Thoracic aorta (tissue), 2 donors: ENCODE data around the gene GNPTG. TPM values are rescaled to one million over a fixed set of nuclear protein-coding genes. Genes with fewer than 3 reads are reported as not detected.

ENCODE experiments used
- ATAC-seq: fragments of 150-250 bp; one replicate; pipeline ENCODE4 v1.8.0; 2017; ENCODE audit warnings: low read depth; ENCODE audit not compliant: insufficient number of reproducible peaks, low FRiP score
- DNase-seq: peaks from one replicate; pipeline ENCODE4 v3.0.0-alpha.2; 2020; ENCODE audit warnings: low spot score
- H3K27ac ChIP-seq, 2 donors: fragments of 200-600 bp; sonication (generic); 1 replicate in 1 of 2; 2 replicates in 1 of 2; pipeline ENCODE4 v1.5.1; 2016; ENCODE audit warnings: mild to moderate bottlenecking in 2 of 2, moderate library complexity in 2 of 2
- H3K27me3 ChIP-seq: fragments of 200-600 bp; sonication (generic); replicated peaks from 2 replicates; pipeline ENCODE4 v1.6.0; 2016; ENCODE audit warnings: mild to moderate bottlenecking; ENCODE audit not compliant: insufficient read depth
- H3K36me3 ChIP-seq: fragments of 200-600 bp; sonication (generic); one replicate; pipeline ENCODE4 v1.5.1; 2016
- H3K4me1 ChIP-seq, 2 donors: fragments of 200-600 bp; sonication (generic); 1 replicate in 1 of 2; 2 replicates in 1 of 2; pipeline versions ENCODE4 v1.5.1 to v1.6.0; 2016; ENCODE audit warnings: low read depth in 2 of 2, mild to moderate bottlenecking in 1 of 2; ENCODE audit not compliant: control insufficient read depth in 1 of 2
- H3K4me3 ChIP-seq: fragments of 200-600 bp; sonication (generic); 2 replicates; pipeline ENCODE4 v1.5.1; 2016; ENCODE audit warnings: mild to moderate bottlenecking
- H3K9me3 ChIP-seq: fragments of 200-600 bp; sonication (generic); 2 replicates; pipeline ENCODE4 v1.5.1; 2016
- CTCF ChIP-seq: fragments of 200-600 bp; sonication (generic); IDR thresholded peaks from one replicate; pipeline ENCODE4 v1.5.1; 2019; ENCODE audit warnings: antibody characterized with exemption
- total RNA-seq, 2 donors: library from RNA; depleted of rRNA; stranded (reverse); fragments of >200 nt; gene quantifications; one replicate each; pipeline versions ENCODE4 v1.1.0 to v1.2.3, GENCODE V29; 2016

The GNPTG gene
- total RNA-seq, 2 donors from 2014 or later = 67.9 to 69.7 TPM

GRCh38 chr16:1333149-1333812 is 18.4 kb upstream of the GNPTG start, which contains the start of gene BAIAP3:
BAIAP3 (plus strand) TSS chr16:1333645; CDS start chr16:1338550, 4,905 bp downstream.
- DNase-seq (no peak), ATAC-seq (no peak)
- TF ChIP-seq CTCF = no peak
- H3K27me3 ChIP-seq = peaks cover 10% of the 10 kb centered on the region
- H3K27ac ChIP-seq = no peak within 1 kb of the TSS
- H3K4me1 ChIP-seq = peaks cover 12 to 26% of the 10 kb centered on the region in 2 donors
- H3K36me3 ChIP-seq = no peaks in the 10 kb centered on the region
- H3K4me3 ChIP-seq = peak within 1 kb of the TSS; percentile 56
- H3K9me3 ChIP-seq = peaks cover 5% of the 10 kb centered on the region

GRCh38 chr16:1333854-1334700 is 17.7 kb upstream of the GNPTG start:
- Histone ChIP-seq H3K36me3 (no peaks in the 10 kb centered on the region), H3K27me3 (peaks cover 10% of the 10 kb centered on the region), H3K4me3 (peak overlapping the region; percentile 56), H3K4me1 (peaks cover 12 to 26% of the 10 kb centered on the region in 2 donors), H3K27ac (no peak overlapping the region), H3K9me3 (peaks cover 5% of the 10 kb centered on the region)
- ATAC-seq = no peak
- TF ChIP-seq CTCF = no peak
- DNase-seq = no peak

- H3K27ac ChIP-seq = no peak overlapping the region
- DNase-seq (no peak), ATAC-seq (no peak)
- no peak overlapping the region for H3K4me3 ChIP-seq
- H3K4me1 ChIP-seq = peaks cover 12 to 26% of the 10 kb centered on the region in 2 donors
- no peaks in the 10 kb centered on the region for H3K36me3 ChIP-seq
- peaks cover 5% of the 10 kb centered on the region for H3K9me3 ChIP-seq
- H3K27me3 ChIP-seq = peaks cover 10% of the 10 kb centered on the region
- no peak for TF ChIP-seq CTCF
Observed at GRCh38 chr16:1334739-1335138, 17.0 kb upstream of the GNPTG start.

- ATAC-seq = no peak
- peaks cover 1% of the 10 kb centered on the region for H3K9me3 ChIP-seq
Observed at GRCh38 chr16:1335211-1335971, 16.3 kb upstream of the GNPTG start.

More at GRCh38 chr16:1335211-1335971, 16.3 kb upstream of the GNPTG start:
- Histone ChIP-seq H3K36me3 (no peaks in the 10 kb centered on the region), H3K27me3 (peaks cover 10% of the 10 kb centered on the region), H3K27ac (no peak overlapping the region), H3K4me1 (peaks cover 12 to 26% of the 10 kb centered on the region in 2 donors), H3K4me3 (no peak overlapping the region)
- TF ChIP-seq CTCF = no peak
- DNase-seq = no peak
